ENCODE data around the gene EDNRA. TPM values are rescaled to one million over a fixed set of nuclear protein-coding genes. Genes with fewer than 3 reads are reported as not detected.
A peak's percentile ranks its signal among the peaks of the same experiment; 100 is the strongest.

EDNRA gene
- total RNA-seq, 4 donors from 2014 or later = 9.7 to 206 (median 42.0) TPM

GRCh38 chr4:147550626-147551246 lies 69.8 kb downstream of the EDNRA start:
- Histone ChIP-seq H3K9me3 (no peaks in the 10 kb centered on the region), H3K4me3 (no peak overlapping the region), H3K27ac (peak overlapping the region in 1 of 2 donors; percentile 26), H3K27me3 (no peaks in the 10 kb centered on the region), H3K4me1 (peaks cover 0 to 5% of the 10 kb centered on the region in 2 donors), H3K36me3 (no peaks in the 10 kb centered on the region)
- intact Hi-C loops (cut with DNase I; ENCODE audit: low total_unique reads) = no loop called here
- TF ChIP-seq POLR2A (IDR thresholded peaks at IDR 0.05) (no peak), CTCF (IDR thresholded peaks at IDR 0.05) (no peak)
- no peak for DNase-seq

DNA sequence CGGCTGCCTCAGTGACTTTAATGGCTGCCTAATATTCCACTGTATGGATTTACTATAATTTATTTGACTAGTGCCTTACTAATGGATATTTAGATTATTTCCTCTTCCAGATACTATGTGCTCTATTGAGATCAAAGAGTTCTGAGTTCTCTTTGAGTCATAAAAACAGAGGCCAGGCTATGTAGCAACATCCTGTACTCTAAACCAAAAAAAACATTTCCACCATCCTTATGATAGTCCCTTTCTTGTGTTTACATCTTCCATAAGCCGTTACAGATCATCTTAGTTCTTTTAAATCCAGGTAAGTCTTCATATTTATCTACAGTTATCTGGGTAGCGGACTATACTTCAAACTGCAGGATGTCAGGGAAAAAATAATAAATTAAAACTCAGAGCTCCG lies 79.7 kb downstream of the EDNRA start:
- H3K27ac ChIP-seq = no peak overlapping the region
- no peaks in the 10 kb centered on the region for H3K9me3 ChIP-seq
- H3K4me1 ChIP-seq = no peaks in the 10 kb centered on the region
- DNase-seq = no peak
- intact Hi-C loops (cut with DNase I; ENCODE audit: low total_unique reads) = no loop called here
- H3K36me3 ChIP-seq = no peaks in the 10 kb centered on the region
- H3K4me3 ChIP-seq = no peak overlapping the region
- no peaks in the 10 kb centered on the region for H3K27me3 ChIP-seq
- no peak for TF ChIP-seq CTCF (IDR thresholded peaks at IDR 0.05)
- TF ChIP-seq POLR2A (IDR thresholded peaks at IDR 0.05) = no peak

DNA sequence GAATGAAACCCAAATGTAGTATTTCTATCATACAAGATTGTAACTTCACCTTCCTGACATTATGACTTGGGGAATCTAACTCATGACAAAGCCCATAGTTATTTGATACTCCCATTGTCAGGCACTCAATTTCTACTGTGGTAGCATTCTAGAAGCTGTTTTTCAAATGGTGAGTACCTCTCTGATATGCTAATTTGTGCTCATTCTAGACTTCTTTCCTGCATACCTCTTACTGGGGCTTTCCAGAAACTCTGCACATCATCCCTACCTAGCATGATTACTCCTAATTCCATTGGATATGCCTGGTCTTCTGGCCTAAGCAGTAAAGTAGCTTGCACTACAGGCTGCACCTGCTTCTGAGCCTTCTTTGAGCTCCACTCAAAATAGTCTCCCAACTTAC lies 85.9 kb downstream of the EDNRA start:
- DNase-seq = no peak
- Histone ChIP-seq H3K4me1 (no peaks in the 10 kb centered on the region), H3K27me3 (no peaks in the 10 kb centered on the region), H3K27ac (no peak overlapping the region), H3K9me3 (no peaks in the 10 kb centered on the region), H3K36me3 (no peaks in the 10 kb centered on the region), H3K4me3 (no peak overlapping the region)
- TF ChIP-seq POLR2A (IDR thresholded peaks at IDR 0.05) (no peak), CTCF (IDR thresholded peaks at IDR 0.05) (no peak)
- intact Hi-C loops (cut with DNase I; ENCODE audit: low total_unique reads) = no loop called here

GRCh38 chr4:147567276-147567675 lies 86.4 kb downstream of the EDNRA start:
- Histone ChIP-seq H3K27me3 (no peaks in the 10 kb centered on the region), H3K4me3 (no peak overlapping the region), H3K36me3 (no peaks in the 10 kb centered on the region), H3K27ac (no peak overlapping the region), H3K9me3 (no peaks in the 10 kb centered on the region), H3K4me1 (no peaks in the 10 kb centered on the region)
- TF ChIP-seq CTCF (IDR thresholded peaks at IDR 0.05) (no peak), POLR2A (IDR thresholded peaks at IDR 0.05) (no peak)
- no peak for DNase-seq
- intact Hi-C loops (cut with DNase I; ENCODE audit: low total_unique reads) = no loop called here

- no peaks in the 10 kb centered on the region for H3K27me3 ChIP-seq
- H3K4me1 ChIP-seq = no peaks in the 10 kb centered on the region
- H3K36me3 ChIP-seq = no peaks in the 10 kb centered on the region
- intact Hi-C loops (cut with DNase I; ENCODE audit: low total_unique reads) = no loop called here
- DNase-seq = no peak
- no peak overlapping the region for H3K4me3 ChIP-seq
- peak in 2 of 4 experiments; percentile 17 to 27 for TF ChIP-seq CTCF (IDR thresholded peaks at IDR 0.05)
- TF ChIP-seq POLR2A (IDR thresholded peaks at IDR 0.05) = no peak
- H3K27ac ChIP-seq = peak overlapping the region; percentile 29 to 30
- no peaks in the 10 kb centered on the region for H3K9me3 ChIP-seq
Observed at GRCh38 chr4:147570616-147571015, 89.7 kb downstream of the EDNRA start.
